Hematopoietic multipotent progenitor cell treated with erythropoietin and hydrocortisone succinate and interleukin-3 and kit ligand, for 4 days (in vitro differentiated cells): ENCODE measurements around the gene DUSP9.

Experiments
- DNase-seq: peaks from one replicate; pipeline ENCODE4 v3.0.0-alpha.2; 2015

Gene DUSP9

GRCh38 chrX:153622661-153623309 lies 24.2 kb upstream of the DUSP9 start:
- no peak for DNase-seq

GRCh38 chrX:153623310-153624029 lies 23.5 kb upstream of the DUSP9 start:
- no peak for DNase-seq

- no peak for DNase-seq
Observed at GRCh38 chrX:153624196-153625091, 22.6 kb upstream of the DUSP9 start.

- DNase-seq: no peak
Observed at GRCh38 chrX:153625271-153626024, 21.6 kb upstream of the DUSP9 start.

GRCh38 chrX:153626025-153626633 lies 20.9 kb upstream of the DUSP9 start:
- no peak for DNase-seq

GRCh38 chrX:153626863-153627674 lies 19.9 kb upstream of the DUSP9 start:
- no peak for DNase-seq

GRCh38 chrX:153627675-153628111 lies 19.3 kb upstream of the DUSP9 start:
- no peak for DNase-seq

- DNase-seq: no peak
Observed at GRCh38 chrX:153628129-153628528, 18.9 kb upstream of the DUSP9 start.

- DNase-seq: no peak
Observed at GRCh38 chrX:153628665-153629064, 18.3 kb upstream of the DUSP9 start.

GRCh38 chrX:153631346-153631745 lies 15.7 kb upstream of the DUSP9 start:
- DNase-seq: no peak

GRCh38 chrX:153631907-153632594 lies 15.0 kb upstream of the DUSP9 start:
- DNase-seq: no peak

- DNase-seq: no peak
Observed at GRCh38 chrX:153632595-153632946, 14.4 kb upstream of the DUSP9 start.

GRCh38 chrX:153633048-153633447 lies 14.0 kb upstream of the DUSP9 start:
- DNase-seq: no peak

GRCh38 chrX:153633607-153634180 lies 13.3 kb upstream of the DUSP9 start:
- DNase-seq: no peak

GRCh38 chrX:153634236-153634635 lies 12.8 kb upstream of the DUSP9 start:
- no peak for DNase-seq

- DNase-seq: no peak
Observed at GRCh38 chrX:153634832-153635231, 12.2 kb upstream of the DUSP9 start.

- DNase-seq: no peak
Observed at GRCh38 chrX:153635388-153635787, 11.6 kb upstream of the DUSP9 start.

- peak; percentile 73 for DNase-seq
Observed at GRCh38 chrX:153635788-153636668, 11.0 kb upstream of the DUSP9 start.

GRCh38 chrX:153636716-153637115 lies 10.3 kb upstream of the DUSP9 start:
- DNase-seq: no peak
